Cardiac muscle cell (in vitro differentiated cells and primary cell): ENCODE results near the gene MC1R. TPM values are rescaled to one million over a fixed set of nuclear protein-coding genes. Genes with fewer than 3 reads are reported as not detected.

Experiments used
- DNase-seq, 2 donors: peaks; one replicate each; pipeline versions ENCODE4 v3.0.0 to v3.0.0-alpha.2; 2010 to 2017; ENCODE audit warnings: low read depth in 1 of 2, low spot score in 1 of 2
- H3K27ac ChIP-seq: fragments of 200-600 bp; sonication (generic); 2 replicates; pipeline ENCODE4 v1.5.1; 2016
- H3K27me3 ChIP-seq: fragments of 200-600 bp; sonication (generic); 2 replicates; pipeline ENCODE4 v1.6.0; 2016; ENCODE audit warnings: control low read depth
- H3K36me3 ChIP-seq: fragments of 200-600 bp; sonication (generic); 2 replicates; pipeline ENCODE4 v1.5.1; 2016; ENCODE audit warnings: control low read depth
- H3K4me1 ChIP-seq: fragments of 200-600 bp; sonication (generic); 2 replicates; pipeline ENCODE4 v1.8.1; 2017; ENCODE audit warnings: low read depth, mild to moderate bottlenecking, mixed run types
- H3K4me3 ChIP-seq: fragments of 200-600 bp; sonication (generic); 2 replicates; pipeline ENCODE4 v1.5.1; 2016; ENCODE audit warnings: mild to moderate bottlenecking
- H3K9me3 ChIP-seq: fragments of 200-600 bp; sonication (generic); 2 replicates; pipeline ENCODE4 v1.5.1; 2017; ENCODE audit warnings: low read depth, mild to moderate bottlenecking, control low read depth
- CTCF ChIP-seq: IDR thresholded peaks from 2 replicates; pipeline ENCODE4 v1.5.1; 2012; ENCODE audit warnings: low read depth, mild to moderate bottlenecking, low read length
- polyA plus RNA-seq: library from polyadenylated mRNA; unstranded; fragments of >200 nt; fragmentation: Nextera tagmentation; extraction: Ambion mirVana; gene quantifications from 2 replicates; pipeline ENCODE4 v1.2.1, GENCODE V29; 2016
- total RNA-seq: library from RNA; depleted of rRNA; stranded (reverse); fragments of >200 nt; gene quantifications from 2 replicates; pipeline ENCODE4 v1.2.3, GENCODE V29; 2016

MC1R gene
- total and polyA plus RNA-seq, 2 experiments from 2014 or later = 7.7 to 9.6 TPM

GRCh38 chr16:89884041-89884421, 34.6 kb upstream of the MC1R start:
- Histone ChIP-seq H3K27me3 (no peaks in the 10 kb centered on the region), H3K9me3 (no peaks in the 10 kb centered on the region), H3K4me1 (no peaks in the 10 kb centered on the region), H3K4me3 (no peak overlapping the region), H3K36me3 (peaks cover 51% of the 10 kb centered on the region), H3K27ac (no peak overlapping the region)
- no peak for TF ChIP-seq CTCF
- no peak for DNase-seq

- Histone ChIP-seq H3K27ac (no peak overlapping the region), H3K36me3 (peaks cover 69% of the 10 kb centered on the region), H3K4me1 (no peaks in the 10 kb centered on the region), H3K4me3 (no peak overlapping the region), H3K9me3 (no peaks in the 10 kb centered on the region), H3K27me3 (no peaks in the 10 kb centered on the region)
- DNase-seq = no peak
- TF ChIP-seq CTCF = no peak
Observed at GRCh38 chr16:89887243-89887642, 31.4 kb upstream of the MC1R start.

GRCh38 chr16:89890200-89890599, 28.5 kb upstream of the MC1R start:
- Histone ChIP-seq H3K27ac (no peak overlapping the region), H3K9me3 (no peaks in the 10 kb centered on the region), H3K27me3 (no peaks in the 10 kb centered on the region), H3K4me3 (no peak overlapping the region), H3K4me1 (no peaks in the 10 kb centered on the region), H3K36me3 (peaks cover 60% of the 10 kb centered on the region)
- no peak for DNase-seq
- no peak for TF ChIP-seq CTCF

- DNase-seq = peak in 1 of 2 donors; percentile 71
- peaks cover 52% of the 10 kb centered on the region for H3K36me3 ChIP-seq
Observed at GRCh38 chr16:89890886-89891657, 27.6 kb upstream of the MC1R start.

GRCh38 chr16:89892055-89892630, 26.5 kb upstream of the MC1R start:
- peaks cover 42% of the 10 kb centered on the region for H3K36me3 ChIP-seq
- no peaks in the 10 kb centered on the region for H3K4me1 ChIP-seq
- no peak overlapping the region for H3K4me3 ChIP-seq
- no peaks in the 10 kb centered on the region for H3K9me3 ChIP-seq
- no peaks in the 10 kb centered on the region for H3K27me3 ChIP-seq
- TF ChIP-seq CTCF = no peak
- no peak for DNase-seq
- H3K27ac ChIP-seq = no peak overlapping the region

More at GRCh38 chr16:89890886-89891657, 27.6 kb upstream of the MC1R start:
- no peak for TF ChIP-seq CTCF
- Histone ChIP-seq H3K4me1 (no peaks in the 10 kb centered on the region), H3K9me3 (no peaks in the 10 kb centered on the region), H3K27ac (no peak overlapping the region), H3K27me3 (no peaks in the 10 kb centered on the region), H3K4me3 (no peak overlapping the region)
